PC-3 (cell line): Measurements from ENCODE around the gene TMED8.

Experiments used
- EZH2 ChIP-seq: fragments of 300-600 bp; sonication (generic); IDR thresholded peaks from one replicate; pipeline ENCODE4 v1.6.1; 2017; ENCODE audit warnings: antibody characterized with exemption, mild to moderate bottlenecking, low read length; ENCODE audit not compliant: unreplicated experiment
- EZH2phosphoT487 ChIP-seq: fragments of 300-600 bp; sonication (generic); IDR thresholded peaks from 2 replicates; pipeline ENCODE4 v1.6.1; 2018; ENCODE audit warnings: mild to moderate bottlenecking, antibody characterized with exemption, low read length, borderline replicate concordance
- TF ChIP-seq, protein P1 (sequence below): fragments of 300-600 bp; sonication (generic); conservative IDR thresholded peaks from 2 replicates; pipeline ENCODE4 v1.5.1; 2017; ENCODE audit warnings: antibody characterized with exemption, low read depth, mild to moderate bottlenecking, low read length

GRCh38 chr14:77377502-77377844 lies 579 bp upstream of the TMED8 start:
- TF ChIP-seq, protein P1, sequence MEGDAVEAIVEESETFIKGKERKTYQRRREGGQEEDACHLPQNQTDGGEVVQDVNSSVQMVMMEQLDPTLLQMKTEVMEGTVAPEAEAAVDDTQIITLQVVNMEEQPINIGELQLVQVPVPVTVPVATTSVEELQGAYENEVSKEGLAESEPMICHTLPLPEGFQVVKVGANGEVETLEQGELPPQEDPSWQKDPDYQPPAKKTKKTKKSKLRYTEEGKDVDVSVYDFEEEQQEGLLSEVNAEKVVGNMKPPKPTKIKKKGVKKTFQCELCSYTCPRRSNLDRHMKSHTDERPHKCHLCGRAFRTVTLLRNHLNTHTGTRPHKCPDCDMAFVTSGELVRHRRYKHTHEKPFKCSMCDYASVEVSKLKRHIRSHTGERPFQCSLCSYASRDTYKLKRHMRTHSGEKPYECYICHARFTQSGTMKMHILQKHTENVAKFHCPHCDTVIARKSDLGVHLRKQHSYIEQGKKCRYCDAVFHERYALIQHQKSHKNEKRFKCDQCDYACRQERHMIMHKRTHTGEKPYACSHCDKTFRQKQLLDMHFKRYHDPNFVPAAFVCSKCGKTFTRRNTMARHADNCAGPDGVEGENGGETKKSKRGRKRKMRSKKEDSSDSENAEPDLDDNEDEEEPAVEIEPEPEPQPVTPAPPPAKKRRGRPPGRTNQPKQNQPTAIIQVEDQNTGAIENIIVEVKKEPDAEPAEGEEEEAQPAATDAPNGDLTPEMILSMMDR: no peak
- TF ChIP-seq EZH2phosphoT487: no peak
- no peak for TF ChIP-seq EZH2
